RWPE1 (cell line): ENCODE results near the gene COBL.

ENCODE experiments used
- CTCF ChIA-PET: fragments of 350-600 bp; sonication (Branson Sonifier 250); formaldehyde crosslinking; extraction: SDS; loops from one replicate; lab custom pipeline; 2021; lab: Yijun Ruan, JAX
- POLR2A ChIA-PET: fragments of 400-600 bp; formaldehyde crosslinking; extraction: SDS; loops from one replicate; lab custom pipeline; 2020; ENCODE audit warnings: antibody characterized with exemption; ENCODE audit not compliant: low non-redundant PET; lab: Yijun Ruan, JAX
- DNase-seq: peaks from one replicate; pipeline ENCODE4 v3.0.0; 2012; ENCODE audit warnings: low spot score
- H3K27ac ChIP-seq: fragments of 450-650 bp; 2 replicates; pipeline ENCODE4 v1.5.1; 2017
- TF ChIP-seq, protein P1 (sequence below): fragments of 450-650 bp; conservative IDR thresholded peaks from 2 replicates; pipeline ENCODE4 v1.5.1; 2017; ENCODE audit warnings: low read depth, mild to moderate bottlenecking

COBL gene

DNA sequence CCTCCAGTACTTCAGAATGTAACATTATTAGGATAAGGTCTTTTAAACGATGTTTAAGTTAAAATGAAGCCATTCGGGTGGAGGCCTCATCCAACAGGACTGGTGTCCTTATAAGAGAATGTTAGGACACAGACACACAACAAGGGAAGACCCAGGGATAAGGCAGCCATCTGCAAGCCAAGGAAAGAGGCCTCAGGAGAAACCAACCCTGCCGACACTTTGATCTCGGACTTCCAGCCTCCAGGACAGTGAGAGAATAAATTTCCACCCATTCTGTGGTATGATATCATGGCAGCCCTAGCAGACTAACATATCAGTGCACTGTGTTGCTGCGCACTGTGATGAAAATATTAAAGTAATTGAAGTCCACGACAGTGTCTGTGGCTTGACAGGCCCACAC is 250.8 kb downstream of the COBL start:
- TF ChIP-seq, protein P1, sequence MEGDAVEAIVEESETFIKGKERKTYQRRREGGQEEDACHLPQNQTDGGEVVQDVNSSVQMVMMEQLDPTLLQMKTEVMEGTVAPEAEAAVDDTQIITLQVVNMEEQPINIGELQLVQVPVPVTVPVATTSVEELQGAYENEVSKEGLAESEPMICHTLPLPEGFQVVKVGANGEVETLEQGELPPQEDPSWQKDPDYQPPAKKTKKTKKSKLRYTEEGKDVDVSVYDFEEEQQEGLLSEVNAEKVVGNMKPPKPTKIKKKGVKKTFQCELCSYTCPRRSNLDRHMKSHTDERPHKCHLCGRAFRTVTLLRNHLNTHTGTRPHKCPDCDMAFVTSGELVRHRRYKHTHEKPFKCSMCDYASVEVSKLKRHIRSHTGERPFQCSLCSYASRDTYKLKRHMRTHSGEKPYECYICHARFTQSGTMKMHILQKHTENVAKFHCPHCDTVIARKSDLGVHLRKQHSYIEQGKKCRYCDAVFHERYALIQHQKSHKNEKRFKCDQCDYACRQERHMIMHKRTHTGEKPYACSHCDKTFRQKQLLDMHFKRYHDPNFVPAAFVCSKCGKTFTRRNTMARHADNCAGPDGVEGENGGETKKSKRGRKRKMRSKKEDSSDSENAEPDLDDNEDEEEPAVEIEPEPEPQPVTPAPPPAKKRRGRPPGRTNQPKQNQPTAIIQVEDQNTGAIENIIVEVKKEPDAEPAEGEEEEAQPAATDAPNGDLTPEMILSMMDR, result no peak
- CTCF ChIA-PET, result no interaction called here

DNA sequence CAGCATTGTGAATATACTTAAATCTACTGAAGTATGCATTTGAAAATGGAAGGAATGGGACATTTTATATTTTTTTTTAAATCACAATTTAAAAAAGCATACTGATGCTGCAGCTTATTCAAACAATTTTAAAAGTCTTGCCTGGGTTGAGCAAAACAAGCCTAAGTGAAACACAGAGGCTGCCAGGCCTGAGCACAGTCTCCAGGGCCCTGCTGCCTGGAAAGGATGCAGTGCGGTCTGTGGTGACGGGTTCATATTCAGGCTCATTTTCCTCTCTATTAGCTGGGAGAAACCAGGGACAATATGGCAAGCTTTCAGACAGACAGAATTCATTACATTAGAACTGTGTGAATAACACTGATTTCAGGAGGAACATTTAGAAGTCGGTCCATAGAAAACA is 251.9 kb downstream of the COBL start:
- CTCF ChIA-PET, result no interaction called here
- no peak for DNase-seq
- TF ChIP-seq, protein P1, result no peak
- no peak overlapping the region for H3K27ac ChIP-seq
- POLR2A ChIA-PET, result no interaction called here

More for the DNA sequence above, 250.8 kb downstream of the COBL start:
- POLR2A ChIA-PET, result no interaction called here
- no peak overlapping the region for H3K27ac ChIP-seq
- no peak for DNase-seq

DNA sequence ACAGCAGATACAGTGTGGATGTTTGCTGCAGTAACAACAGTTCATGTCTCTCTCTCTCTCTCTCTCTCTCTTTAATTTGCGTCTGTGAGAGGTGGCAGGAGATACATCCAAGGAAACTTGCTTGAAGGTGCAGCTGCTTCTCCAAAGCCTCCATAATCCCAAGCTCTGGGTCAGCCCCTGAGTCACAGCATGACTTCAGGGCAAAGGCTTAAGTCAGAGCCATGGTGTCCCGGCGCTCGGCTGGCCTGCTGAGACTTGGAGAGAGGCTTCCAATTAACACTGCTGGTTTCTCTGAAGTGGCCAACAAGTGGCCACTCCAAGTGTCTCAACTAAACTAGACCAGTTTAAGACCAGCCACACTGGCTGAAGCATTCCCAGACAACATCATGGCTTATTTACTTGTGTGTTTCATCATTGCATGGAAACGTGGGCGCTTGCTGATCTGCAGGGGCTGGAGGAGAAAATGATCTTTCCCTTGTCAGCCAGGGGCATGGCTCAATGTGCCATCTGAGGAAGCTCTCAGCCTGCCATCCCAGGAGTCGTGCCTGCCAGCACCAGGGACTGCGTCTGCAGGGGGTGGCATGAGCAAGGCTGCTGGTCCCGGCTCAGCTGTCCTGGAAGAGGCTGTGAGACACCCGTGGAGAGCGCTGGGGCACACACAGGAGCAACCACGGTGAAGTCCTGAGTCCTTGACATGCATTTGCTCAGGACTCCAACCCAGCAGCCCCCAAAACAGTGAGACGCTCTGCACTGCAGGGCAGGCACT is 254.2 kb downstream of the COBL start:
- TF ChIP-seq, protein P1, result no peak
- H3K27ac ChIP-seq, result no peak overlapping the region
- ChIA-PET CTCF (interaction anchor here (0.5 to 0.7 kb wide), 2 partner anchors 79 to 298 kb away, joined by 3 read pairs; no protein-coding TSS in a partner anchor), POLR2A (no interaction called here)
- DNase-seq, result no peak

DNA sequence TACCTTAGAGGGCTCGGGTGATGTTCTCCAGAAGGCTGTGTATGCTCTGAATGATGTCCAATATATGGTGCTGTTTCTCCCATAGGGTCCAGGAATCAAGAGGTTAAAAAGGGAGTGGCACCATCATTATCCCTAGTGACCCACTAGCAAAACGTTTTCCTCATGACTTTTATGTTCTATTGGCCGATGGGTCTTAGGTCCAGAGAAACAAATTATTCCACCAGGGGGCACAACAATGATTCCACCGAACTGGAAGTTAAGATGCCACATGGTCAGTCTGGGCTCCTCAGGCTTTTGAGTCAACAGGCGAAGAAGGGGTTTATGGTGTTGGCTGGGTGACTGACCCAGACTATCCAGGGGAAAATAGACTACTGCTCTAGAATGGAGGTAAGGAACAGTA is 256.1 kb downstream of the COBL start:
- no peak overlapping the region for H3K27ac ChIP-seq
- POLR2A ChIA-PET, result no interaction called here
- DNase-seq, result no peak
- CTCF ChIA-PET, result no interaction called here
- TF ChIP-seq, protein P1, result no peak

DNA sequence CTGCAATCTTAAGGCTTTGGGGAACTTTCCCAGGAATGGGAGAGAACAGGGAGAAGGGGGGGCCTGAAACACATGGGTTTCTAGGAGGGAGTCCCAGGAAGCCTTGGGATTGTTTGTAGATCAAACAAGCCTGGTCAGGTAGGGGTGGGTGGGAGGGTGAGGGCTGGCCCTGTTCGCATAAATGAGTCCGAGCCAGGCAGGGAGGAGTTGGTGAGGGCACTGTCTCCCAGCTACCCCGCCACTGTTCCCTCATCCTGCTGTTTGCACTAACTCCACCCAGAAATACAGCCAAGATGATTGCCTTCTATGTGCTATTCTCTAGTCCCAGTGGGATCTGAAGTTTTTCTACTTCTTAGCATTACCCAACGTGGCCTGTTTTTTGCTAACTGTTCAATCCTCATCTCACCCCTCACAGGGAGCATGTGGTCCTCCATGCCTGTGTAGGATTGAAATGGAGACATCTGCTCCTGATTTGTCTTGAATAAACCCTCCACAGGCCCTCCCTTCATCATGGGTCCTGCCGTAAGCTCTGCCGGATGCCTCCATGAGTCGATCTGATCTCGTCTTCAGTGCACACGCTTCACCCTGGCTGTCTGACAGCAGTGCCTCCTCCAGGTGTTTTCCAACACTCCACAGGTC is 257.0 kb downstream of the COBL start:
- POLR2A ChIA-PET, result no interaction called here
- TF ChIP-seq, protein P1, result no peak
- CTCF ChIA-PET, result no interaction called here
- DNase-seq, result no peak
- H3K27ac ChIP-seq, result no peak overlapping the region

DNA sequence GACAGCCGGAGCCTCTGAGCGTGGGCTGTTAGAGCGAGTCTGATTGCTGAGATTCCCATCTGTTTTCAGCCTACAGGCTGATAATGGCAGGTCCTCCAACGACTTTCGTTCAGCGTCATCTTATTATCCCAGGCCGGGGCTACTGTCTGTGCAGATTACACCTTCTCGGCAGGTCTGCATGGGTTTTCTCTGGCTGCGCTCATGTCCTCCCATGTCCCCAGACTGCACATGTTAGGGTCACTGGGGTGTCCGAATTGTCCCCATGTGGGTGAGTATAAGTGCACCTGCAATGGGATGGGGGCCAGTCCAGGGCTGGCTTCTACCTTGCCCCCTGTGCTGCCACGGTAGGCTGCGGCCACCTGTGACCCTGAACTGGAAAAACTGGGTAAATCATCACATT is 257.8 kb downstream of the COBL start:
- CTCF ChIA-PET, result no interaction called here
- TF ChIP-seq, protein P1, result no peak
- H3K27ac ChIP-seq, result no peak overlapping the region
- no peak for DNase-seq
- POLR2A ChIA-PET, result no interaction called here
